Measurements from ENCODE around the gene WASHC4. TPM values are rescaled to one million over a fixed set of nuclear protein-coding genes. Genes with fewer than 3 reads are reported as not detected.

Gene WASHC4
- 22.6 and 24.3 TPM in 2 replicates for total RNA-seq

GRCh38 chr12:105107494-105108371 lies at the start of gene WASHC4:
Gene WASHC4 (plus strand): TSS chr12:105107731. CDS start chr12:105107801, 70 bp downstream.

GRCh38 chr12:105084251-105085250 lies 23.0 kb upstream of the WASHC4 start, which contains the start of gene ALDH1L2:
Gene ALDH1L2 (minus strand): TSS chr12:105084458. CDS start chr12:105084436, 22 bp downstream.

Other genes with a start within 250 kb of the WASHC4 start
- 14.2 and 15.3 TPM in 2 replicates for gene SLC41A2, start 149.4 kb upstream of the WASHC4 start, total RNA-seq
- 8.4 and 15.6 TPM in 2 replicates for gene NOPCHAP1, start 121.4 kb upstream of the WASHC4 start, total RNA-seq
- gene ALDH1L2, start 23.3 kb upstream of the WASHC4 start, total RNA-seq: 8.3 and 10.0 TPM in 2 replicates
- 23.1 and 25.1 TPM in 2 replicates for gene APPL2, start 128.4 kb downstream of the WASHC4 start, total RNA-seq
- 85.1 and 264 TPM in 2 replicates for gene C12orf75, start 223.0 kb downstream of the WASHC4 start, total RNA-seq